ENCODE data around the gene PTPRN2.

DNA sequence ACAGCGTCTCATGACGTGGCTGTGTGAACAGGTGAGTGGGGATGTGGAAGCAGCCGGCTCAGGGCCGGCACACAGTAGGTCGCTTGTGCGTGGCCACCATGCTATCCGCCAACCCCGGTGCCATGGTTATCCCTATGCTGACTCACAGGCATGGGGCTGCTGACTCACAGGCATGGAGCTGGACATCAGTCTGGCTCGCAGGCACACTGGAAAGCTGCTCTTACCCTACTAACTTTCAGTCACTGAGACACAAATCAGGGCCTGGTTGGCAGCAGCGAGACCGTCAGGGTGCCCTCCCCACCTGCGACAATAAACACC lies 341.9 kb downstream of the PTPRN2 start:
- TF ChIP-seq POLR2A (IDR thresholded peaks at IDR 0.05) (no peak), CTCF (IDR thresholded peaks at IDR 0.05) (no peak), POLR2AphosphoS5 (IDR thresholded peaks at IDR 0.05) (no peak), EP300 (IDR thresholded peaks at IDR 0.05) (no peak)

Data from sigmoid colon (tissue), 4 donors.